ENCODE measurements around the gene CTNNA3. TPM values are rescaled to one million over a fixed set of nuclear protein-coding genes. Genes with fewer than 3 reads are reported as not detected.

The CTNNA3 gene
- total RNA-seq, 2 donors from 2014 or later: 4.8 to 5.3 TPM

- no peak for DNase-seq (ENCODE audit: low spot score)
- intact Hi-C loops (cut with DNase I): no loop called here
Observed at GRCh38 chr10:66505003-66505657, 1190.9 kb downstream of the CTNNA3 start.

- no peak for DNase-seq (ENCODE audit: low spot score)
- intact Hi-C loops (cut with DNase I): no loop called here
Observed at GRCh38 chr10:66501356-66501755, 1194.6 kb downstream of the CTNNA3 start.

- no peak for DNase-seq (ENCODE audit: low spot score)
- intact Hi-C loops (cut with DNase I): no loop called here
Observed at GRCh38 chr10:66483966-66484365, 1212.0 kb downstream of the CTNNA3 start.

- DNase-seq (ENCODE audit: low spot score): no peak
Observed at GRCh38 chr10:66472156-66472555, 1223.8 kb downstream of the CTNNA3 start.

GRCh38 chr10:66467042-66467441 lies 1229.0 kb downstream of the CTNNA3 start:
- DNase-seq (ENCODE audit: low spot score): no peak

More at GRCh38 chr10:66472156-66472555, 1223.8 kb downstream of the CTNNA3 start:
- intact Hi-C loops (cut with DNase I): no loop called here

GRCh38 chr10:66466622-66467021 lies 1229.4 kb downstream of the CTNNA3 start:
- no peak for DNase-seq (ENCODE audit: low spot score)
- intact Hi-C loops (cut with DNase I): no loop called here

More at GRCh38 chr10:66467042-66467441, 1229.0 kb downstream of the CTNNA3 start:
- intact Hi-C loops (cut with DNase I): no loop called here

GRCh38 chr10:66463611-66464010 lies 1232.4 kb downstream of the CTNNA3 start:
- DNase-seq (ENCODE audit: low spot score): no peak
- intact Hi-C loops (cut with DNase I): no loop called here

GRCh38 chr10:66457629-66458028 lies 1238.4 kb downstream of the CTNNA3 start:
- intact Hi-C loops (cut with DNase I): no loop called here
- DNase-seq (ENCODE audit: low spot score): no peak

- no peak for DNase-seq (ENCODE audit: low spot score)
- intact Hi-C loops (cut with DNase I): no loop called here
Observed at GRCh38 chr10:66455304-66455703, 1240.7 kb downstream of the CTNNA3 start.

GRCh38 chr10:66440568-66440967 lies 1255.4 kb downstream of the CTNNA3 start:
- no peak for DNase-seq (ENCODE audit: low spot score)
- intact Hi-C loops (cut with DNase I): no loop called here

GRCh38 chr10:66414943-66415342 lies 1281.1 kb downstream of the CTNNA3 start:
- no peak for DNase-seq (ENCODE audit: low spot score)
- intact Hi-C loops (cut with DNase I): no loop called here

- DNase-seq (ENCODE audit: low spot score): no peak
- intact Hi-C loops (cut with DNase I): loop anchor here in 1 of 2 donors (10.0 kb wide), 1 partner anchor 1591 kb away; no protein-coding TSS in a partner anchor
Observed at GRCh38 chr10:66405566-66405965, 1290.4 kb downstream of the CTNNA3 start.

- DNase-seq (ENCODE audit: low spot score): no peak
- intact Hi-C loops (cut with DNase I): no loop called here
Observed at GRCh38 chr10:66398669-66399068, 1297.3 kb downstream of the CTNNA3 start.

GRCh38 chr10:66394342-66395063 lies 1301.5 kb downstream of the CTNNA3 start:
- DNase-seq (ENCODE audit: low spot score): no peak
- intact Hi-C loops (cut with DNase I): no loop called here

- intact Hi-C loops (cut with DNase I): no loop called here
- no peak for DNase-seq (ENCODE audit: low spot score)
Observed at GRCh38 chr10:66390926-66391325, 1305.1 kb downstream of the CTNNA3 start.

- intact Hi-C loops (cut with DNase I): no loop called here
- no peak for DNase-seq (ENCODE audit: low spot score)
Observed at GRCh38 chr10:66381045-66381444, 1315.0 kb downstream of the CTNNA3 start.

- intact Hi-C loops (cut with DNase I): no loop called here
- DNase-seq (ENCODE audit: low spot score): no peak
Observed at GRCh38 chr10:66378117-66378876, 1317.7 kb downstream of the CTNNA3 start.

GRCh38 chr10:66368146-66368545 lies 1327.8 kb downstream of the CTNNA3 start:
- intact Hi-C loops (cut with DNase I): no loop called here
- DNase-seq (ENCODE audit: low spot score): no peak

- DNase-seq (ENCODE audit: low spot score): no peak
- intact Hi-C loops (cut with DNase I): no loop called here
Observed at GRCh38 chr10:66366163-66366562, 1329.8 kb downstream of the CTNNA3 start.

- no peak for DNase-seq (ENCODE audit: low spot score)
- intact Hi-C loops (cut with DNase I): no loop called here
Observed at GRCh38 chr10:66365686-66366085, 1330.3 kb downstream of the CTNNA3 start.

All from posterior vena cava (tissue), 2 donors.